OCI-LY7 (cell line): ENCODE data around the gene CFAP92. TPM values are rescaled to one million over a fixed set of nuclear protein-coding genes. Genes with fewer than 3 reads are reported as not detected.

Source experiments
- BruUV-seq: library from RNA; stranded (reverse); fragments of 400-500 nt; replicated peaks from 2 replicates; lab custom pipeline; 2021; lab: Mats Ljungman, UMichigan
- CTCF ChIA-PET: fragments of 300-600 bp; sonication (Branson Sonifier 250); formaldehyde crosslinking; loops from one replicate; lab custom pipeline; 2022; ENCODE audit warnings: antibody characterized with exemption; ENCODE audit not compliant: unreplicated experiment; lab: Charles Lee
- POLR2A ChIA-PET: fragments of 300-600 bp; sonication (Branson Sonifier 250); formaldehyde crosslinking; loops from one replicate; lab custom pipeline; 2022; ENCODE audit warnings: antibody characterized with exemption; lab: Charles Lee
- DNase-seq: peaks from one replicate; pipeline ENCODE4 v3.0.0-alpha.2; 2015; ENCODE audit warnings: low spot score
- H2AFZ ChIP-seq: fragments of 200-600 bp; sonication (generic), shearing (Covaris generic); 2 replicates; pipeline ENCODE4 v1.6.1; 2014; ENCODE audit warnings: mild to moderate bottlenecking, antibody characterized with exemption, low read length, moderate library complexity
- H3K27ac ChIP-seq: fragments of 200-600 bp; sonication (generic); 2 replicates; pipeline ENCODE4 v1.5.1; 2014; ENCODE audit warnings: mixed run types, low read depth, mild to moderate bottlenecking, moderate library complexity, low read length, inconsistent platforms; ENCODE audit not compliant: poor library complexity, severe bottlenecking
- H3K36me3 ChIP-seq: fragments of 200-600 bp; sonication (generic); 2 replicates; pipeline ENCODE4 v1.6.1; 2014; ENCODE audit warnings: mild to moderate bottlenecking, antibody characterized with exemption, low read length, moderate library complexity, mixed read lengths; ENCODE audit not compliant: insufficient read depth
- H3K4me1 ChIP-seq: fragments of 200-600 bp; sonication (generic); 2 replicates; pipeline ENCODE4 v1.5.1; 2014; ENCODE audit warnings: mild to moderate bottlenecking, low read length; ENCODE audit not compliant: insufficient read depth, poor library complexity, severe bottlenecking
- H3K4me2 ChIP-seq: fragments of 200-600 bp; sonication (generic); 2 replicates; pipeline ENCODE4 v1.6.1; 2014; ENCODE audit warnings: mild to moderate bottlenecking, low read length
- H3K4me3 ChIP-seq: fragments of 200-600 bp; sonication (generic); 2 replicates; pipeline ENCODE4 v1.5.1; 2014; ENCODE audit warnings: mild to moderate bottlenecking, low read depth, low read length; ENCODE audit not compliant: poor library complexity, severe bottlenecking
- H3K79me2 ChIP-seq: fragments of 200-600 bp; sonication (generic); 2 replicates; pipeline ENCODE4 v1.6.1; 2016; ENCODE audit warnings: low read depth, mild to moderate bottlenecking, low read length, moderate library complexity, mixed read lengths; ENCODE audit not compliant: insufficient read depth
- H3K9me2 ChIP-seq: fragments of 200-600 bp; sonication (generic); 2 replicates; pipeline ENCODE4 v1.6.1; 2016; ENCODE audit warnings: mild to moderate bottlenecking, low read length, mixed read lengths; ENCODE audit not compliant: insufficient read depth
- H3K9me3 ChIP-seq: fragments of 200-600 bp; sonication (generic); 2 replicates; pipeline ENCODE4 v1.6.1; 2014; ENCODE audit warnings: mild to moderate bottlenecking, mixed run types, low read length, mixed read lengths
- H4K20me1 ChIP-seq: fragments of 200-600 bp; sonication (generic); 2 replicates; pipeline ENCODE4 v1.6.1; 2014; ENCODE audit warnings: mild to moderate bottlenecking, antibody characterized with exemption, low read length, moderate library complexity, mixed read lengths; ENCODE audit not compliant: insufficient read depth
- CTCF ChIP-seq: fragments of 200-600 bp; sonication (generic); conservative IDR thresholded peaks from 2 replicates; pipeline ENCODE4 v1.5.1; 2014; ENCODE audit warnings: mild to moderate bottlenecking, antibody characterized with exemption, low read length, moderate library complexity, mixed read lengths
- EZH2phosphoT487 ChIP-seq: fragments of 200-600 bp; sonication (generic); IDR thresholded peaks from 2 replicates; pipeline ENCODE4 v1.6.1; 2018; ENCODE audit warnings: low read depth, borderline replicate concordance, mild to moderate bottlenecking, mixed run types, antibody characterized with exemption, low read length, moderate library complexity, mixed read lengths
- intact Hi-C: fragments of 100-400 bp; cut with micrococcal nuclease; formaldehyde crosslinking; loops from one replicate; pipeline ENCODE4 v1.10.0; 2022; ENCODE audit not compliant: unreplicated experiment
- total RNA-seq, 2 experiments: library from RNA; depleted of rRNA in 1 of 2; stranded (reverse); fragments of >200 nt in 1 of 2; shearing (Covaris generic) in 1 of 2; gene quantifications; 2 replicates each; pipeline ENCODE4 v1.2.3, GENCODE V29; 2014 to 2022

Gene CFAP92
- total RNA-seq, 2 experiments from 2014 or later: 0.08 to 0.66 TPM

DNA sequence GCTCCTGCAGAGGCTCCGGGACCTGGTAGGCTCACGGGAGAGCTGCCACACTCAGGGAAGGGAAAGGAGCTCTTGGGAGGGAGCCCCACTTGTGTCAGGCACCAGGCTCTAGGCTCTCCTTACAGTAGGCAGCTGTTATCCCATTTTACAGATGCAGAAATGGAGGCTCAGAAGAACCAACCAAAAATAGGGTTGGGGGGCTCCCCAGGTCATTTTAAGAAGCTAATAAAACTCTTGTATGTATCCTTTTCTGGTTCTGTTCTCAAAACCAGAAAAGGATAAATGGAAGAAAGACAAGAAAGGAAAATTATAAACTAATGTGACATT is 43.2 kb upstream of the CFAP92 start:
- intact Hi-C loops: no loop called here
- CTCF ChIA-PET: no interaction called here
- POLR2A ChIA-PET: interaction anchor here (0.9 to 1.1 kb wide), 2 partner anchors 11 to 76 kb away, joined by 4 to 5 read pairs; no protein-coding TSS in a partner anchor
- DNase-seq: no peak
- Histone ChIP-seq H3K27ac (no peak overlapping the region), H3K9me3 (no peaks in the 10 kb centered on the region), H3K4me1 (no peaks in the 10 kb centered on the region), H3K9me2 (no peaks in the 10 kb centered on the region), H3K4me3 (no peak overlapping the region), H3K36me3 (no peaks in the 10 kb centered on the region), H3K4me2 (no peak overlapping the region), H3K79me2 (no peaks in the 10 kb centered on the region), H2AFZ (no peak overlapping the region), H4K20me1 (no peaks in the 10 kb centered on the region)
- BruUV-seq: no TSS peak
- TF ChIP-seq EZH2phosphoT487 (no peak), CTCF (no peak)

GRCh38 chr3:129036222-129037092 is 42.6 kb upstream of the CFAP92 start:
- H3K27ac ChIP-seq: no peak overlapping the region
- no peaks in the 10 kb centered on the region for H3K36me3 ChIP-seq
- POLR2A ChIA-PET: no interaction called here

More at GRCh38 chr3:129036222-129037092, 42.6 kb upstream of the CFAP92 start:
- intact Hi-C loops: no loop called here
- Histone ChIP-seq H3K79me2 (no peaks in the 10 kb centered on the region), H3K4me2 (no peak overlapping the region), H3K4me3 (no peak overlapping the region), H3K9me3 (no peaks in the 10 kb centered on the region), H2AFZ (no peak overlapping the region), H3K4me1 (no peaks in the 10 kb centered on the region), H4K20me1 (no peaks in the 10 kb centered on the region), H3K9me2 (no peaks in the 10 kb centered on the region)
- TF ChIP-seq EZH2phosphoT487: no peak
- TF ChIP-seq CTCF: no peak
- no TSS peak for BruUV-seq
- no peak for DNase-seq
- CTCF ChIA-PET: no interaction called here
